ENCODE measurements around the gene NPPC.

Gene NPPC

GRCh38 chr2:231926180-231926741 is at the start of gene NPPC:
Gene NPPC, minus strand, starts transcription at chr2:231926396. Its CDS starts 147 bp downstream, at chr2:231926249.
- H3K9me3 ChIP-seq (ENCODE audit: insufficient read depth, low read length), result peaks cover 16% of the 10 kb centered on the region; the same call in 1 of the 2 replicates
- H3K27me3 ChIP-seq (ENCODE audit: insufficient read depth, insufficient read length), result peaks cover 38% of the 10 kb centered on the region
- peak within 1 kb of the TSS; percentile 89 for H3K9ac ChIP-seq (ENCODE audit: insufficient read length, low read depth)
- TF ChIP-seq SUZ12 (IDR thresholded peaks at IDR 0.05; ENCODE audit: extremely low read depth, insufficient read depth, insufficient read length), result no peak
- TF ChIP-seq YY1 (IDR thresholded peaks at IDR 0.05; ENCODE audit: insufficient read depth, insufficient read length), result no peak
- peak within 1 kb of the TSS; percentile 73 for H3K4me3 ChIP-seq (ENCODE audit: insufficient read length, low read depth)
- peaks cover 4% of the 10 kb centered on the region for H3K36me3 ChIP-seq (ENCODE audit: insufficient read depth, insufficient read length, low read length)
- peaks cover 16% of the 10 kb centered on the region for H3K4me1 ChIP-seq (ENCODE audit: insufficient read depth, insufficient read length)
- DNase-seq (ENCODE audit: low read depth, low spot score), result peak; percentile 62

- DNase-seq (ENCODE audit: low read depth, low spot score), result no peak
- H3K36me3 ChIP-seq (ENCODE audit: insufficient read depth, insufficient read length, low read length), result no peaks in the 10 kb centered on the region
- no peaks in the 10 kb centered on the region for H3K27me3 ChIP-seq (ENCODE audit: insufficient read depth, insufficient read length)
- no peak overlapping the region for H3K9ac ChIP-seq (ENCODE audit: insufficient read length, low read depth)
- no peaks in the 10 kb centered on the region for H3K4me1 ChIP-seq (ENCODE audit: insufficient read depth, insufficient read length)
- no peak overlapping the region for H3K4me3 ChIP-seq (ENCODE audit: insufficient read length, low read depth)
- H3K9me3 ChIP-seq (ENCODE audit: insufficient read depth, low read length), result no peaks in the 10 kb centered on the region
- TF ChIP-seq SUZ12 (IDR thresholded peaks at IDR 0.05; ENCODE audit: extremely low read depth, insufficient read depth, insufficient read length) (no peak), YY1 (IDR thresholded peaks at IDR 0.05; ENCODE audit: insufficient read depth, insufficient read length) (no peak), ZNF274 (IDR thresholded peaks at IDR 0.05; ENCODE audit: low read depth, low read length) (no peak)
Measured at GRCh38 chr2:231975001-231975400, 48.8 kb upstream of the NPPC start.

DNA sequence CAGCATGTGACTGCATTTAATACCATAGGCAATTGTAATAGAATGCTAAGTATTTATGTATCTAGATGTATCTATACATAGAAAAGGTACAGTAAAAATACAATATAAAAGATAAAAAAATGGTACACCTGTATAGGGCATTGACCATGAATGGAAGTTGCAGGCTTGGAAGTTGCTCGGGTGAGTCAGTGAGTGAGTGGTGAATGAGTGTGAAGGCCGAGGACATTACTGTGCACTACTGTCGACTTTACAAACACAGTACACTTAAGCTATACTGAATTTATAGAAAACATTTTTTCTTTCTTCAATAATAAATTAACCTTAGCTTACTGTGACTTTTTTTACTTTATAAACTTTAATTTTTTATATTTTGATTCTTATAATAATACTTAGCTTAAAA is 44.3 kb upstream of the NPPC start:
- no peaks in the 10 kb centered on the region for H3K27me3 ChIP-seq (ENCODE audit: insufficient read depth, insufficient read length)
- no peak overlapping the region for H3K9ac ChIP-seq (ENCODE audit: insufficient read length, low read depth)
- H3K4me1 ChIP-seq (ENCODE audit: insufficient read depth, insufficient read length), result no peaks in the 10 kb centered on the region
- no peak for TF ChIP-seq YY1 (IDR thresholded peaks at IDR 0.05; ENCODE audit: insufficient read depth, insufficient read length)
- TF ChIP-seq SUZ12 (IDR thresholded peaks at IDR 0.05; ENCODE audit: extremely low read depth, insufficient read depth, insufficient read length), result no peak
- no peak for TF ChIP-seq ZNF274 (IDR thresholded peaks at IDR 0.05; ENCODE audit: low read depth, low read length)
- H3K9me3 ChIP-seq (ENCODE audit: insufficient read depth, low read length), result peaks cover 11% of the 10 kb centered on the region
- no peak overlapping the region for H3K4me3 ChIP-seq (ENCODE audit: insufficient read length, low read depth)
- no peaks in the 10 kb centered on the region for H3K36me3 ChIP-seq (ENCODE audit: insufficient read depth, insufficient read length, low read length)
- DNase-seq (ENCODE audit: low read depth, low spot score), result no peak

GRCh38 chr2:231968820-231969219 is 42.6 kb upstream of the NPPC start:
- Histone ChIP-seq H3K27me3 (ENCODE audit: insufficient read depth, insufficient read length) (no peaks in the 10 kb centered on the region), H3K4me3 (ENCODE audit: insufficient read length, low read depth) (no peak overlapping the region), H3K36me3 (ENCODE audit: insufficient read depth, insufficient read length, low read length) (no peaks in the 10 kb centered on the region), H3K4me1 (ENCODE audit: insufficient read depth, insufficient read length) (no peaks in the 10 kb centered on the region), H3K9me3 (ENCODE audit: insufficient read depth, low read length) (peaks cover 11% of the 10 kb centered on the region), H3K9ac (ENCODE audit: insufficient read length, low read depth) (no peak overlapping the region)
- TF ChIP-seq SUZ12 (IDR thresholded peaks at IDR 0.05; ENCODE audit: extremely low read depth, insufficient read depth, insufficient read length) (no peak), YY1 (IDR thresholded peaks at IDR 0.05; ENCODE audit: insufficient read depth, insufficient read length) (no peak), ZNF274 (IDR thresholded peaks at IDR 0.05; ENCODE audit: low read depth, low read length) (no peak)
- DNase-seq (ENCODE audit: low read depth, low spot score), result no peak

DNA sequence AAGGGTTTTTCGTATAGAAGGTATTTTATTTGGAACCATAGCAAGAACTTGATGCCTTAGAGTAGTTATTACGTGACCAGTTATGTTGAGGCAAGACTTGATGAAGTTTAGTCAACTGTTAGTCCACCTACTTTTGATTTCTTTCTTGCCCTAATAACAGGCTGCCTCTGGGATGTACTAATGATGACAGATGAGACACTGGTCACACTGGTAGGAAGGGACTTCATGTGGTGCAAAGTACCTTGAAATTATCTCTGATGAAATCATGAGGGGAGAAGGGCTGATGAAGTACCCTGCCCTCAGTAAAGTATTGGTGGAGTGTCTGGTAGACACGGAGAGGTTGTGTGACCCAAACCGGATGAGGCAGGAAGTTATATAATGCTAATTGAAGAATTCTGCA is 40.7 kb upstream of the NPPC start:
- TF ChIP-seq ZNF274 (IDR thresholded peaks at IDR 0.05; ENCODE audit: low read depth, low read length), result no peak
- no peak for TF ChIP-seq SUZ12 (IDR thresholded peaks at IDR 0.05; ENCODE audit: extremely low read depth, insufficient read depth, insufficient read length)
- no peak for TF ChIP-seq YY1 (IDR thresholded peaks at IDR 0.05; ENCODE audit: insufficient read depth, insufficient read length)
- Histone ChIP-seq H3K4me1 (ENCODE audit: insufficient read depth, insufficient read length) (no peaks in the 10 kb centered on the region), H3K4me3 (ENCODE audit: insufficient read length, low read depth) (no peak overlapping the region), H3K36me3 (ENCODE audit: insufficient read depth, insufficient read length, low read length) (no peaks in the 10 kb centered on the region), H3K9me3 (ENCODE audit: insufficient read depth, low read length) (peaks cover 14% of the 10 kb centered on the region), H3K9ac (ENCODE audit: insufficient read length, low read depth) (no peak overlapping the region), H3K27me3 (ENCODE audit: insufficient read depth, insufficient read length) (no peaks in the 10 kb centered on the region)
- no peak for DNase-seq (ENCODE audit: low read depth, low spot score)

- Histone ChIP-seq H3K27me3 (ENCODE audit: insufficient read depth, insufficient read length) (no peaks in the 10 kb centered on the region), H3K36me3 (ENCODE audit: insufficient read depth, insufficient read length, low read length) (no peaks in the 10 kb centered on the region), H3K4me3 (ENCODE audit: insufficient read length, low read depth) (no peak overlapping the region), H3K4me1 (ENCODE audit: insufficient read depth, insufficient read length) (no peaks in the 10 kb centered on the region), H3K9ac (ENCODE audit: insufficient read length, low read depth) (no peak overlapping the region), H3K9me3 (ENCODE audit: insufficient read depth, low read length) (peaks cover 14% of the 10 kb centered on the region)
- TF ChIP-seq SUZ12 (IDR thresholded peaks at IDR 0.05; ENCODE audit: extremely low read depth, insufficient read depth, insufficient read length), result no peak
- DNase-seq (ENCODE audit: low read depth, low spot score), result no peak
Measured at GRCh38 chr2:231965102-231965501, 38.9 kb upstream of the NPPC start.

- H3K9ac ChIP-seq (ENCODE audit: insufficient read length, low read depth), result peak within 1 kb of the TSS; percentile 96
- peaks cover 3% of the 10 kb centered on the region; the same call in 1 of the 2 replicates for H3K9me3 ChIP-seq (ENCODE audit: insufficient read depth, low read length)
- H3K4me3 ChIP-seq (ENCODE audit: insufficient read length, low read depth), result peak within 1 kb of the TSS; percentile 91
- TF ChIP-seq SUZ12 (IDR thresholded peaks at IDR 0.05; ENCODE audit: extremely low read depth, insufficient read depth, insufficient read length) (no peak), YY1 (IDR thresholded peaks at IDR 0.05; ENCODE audit: insufficient read depth, insufficient read length) (no peak), ZNF274 (IDR thresholded peaks at IDR 0.05; ENCODE audit: low read depth, low read length) (no peak)
- peak; percentile 82 for DNase-seq (ENCODE audit: low read depth, low spot score)
- H3K27me3 ChIP-seq (ENCODE audit: insufficient read depth, insufficient read length), result no peaks in the 10 kb centered on the region
- no peaks in the 10 kb centered on the region for H3K4me1 ChIP-seq (ENCODE audit: insufficient read depth, insufficient read length)
- H3K36me3 ChIP-seq (ENCODE audit: insufficient read depth, insufficient read length, low read length), result no peaks in the 10 kb centered on the region
Measured at GRCh38 chr2:231961349-231962166, 35.4 kb upstream of the NPPC start, which contains the start of gene DIS3L2. Gene DIS3L2, plus strand, starts transcription at chr2:231961713. Its CDS starts 53,215 bp downstream, at chr2:232014928.
